Measurements from ENCODE around the gene GBE1. TPM values are rescaled to one million over a fixed set of nuclear protein-coding genes. Genes with fewer than 3 reads are reported as not detected.

The GBE1 gene
- 148 and 184 TPM in 2 replicates for total RNA-seq

DNA sequence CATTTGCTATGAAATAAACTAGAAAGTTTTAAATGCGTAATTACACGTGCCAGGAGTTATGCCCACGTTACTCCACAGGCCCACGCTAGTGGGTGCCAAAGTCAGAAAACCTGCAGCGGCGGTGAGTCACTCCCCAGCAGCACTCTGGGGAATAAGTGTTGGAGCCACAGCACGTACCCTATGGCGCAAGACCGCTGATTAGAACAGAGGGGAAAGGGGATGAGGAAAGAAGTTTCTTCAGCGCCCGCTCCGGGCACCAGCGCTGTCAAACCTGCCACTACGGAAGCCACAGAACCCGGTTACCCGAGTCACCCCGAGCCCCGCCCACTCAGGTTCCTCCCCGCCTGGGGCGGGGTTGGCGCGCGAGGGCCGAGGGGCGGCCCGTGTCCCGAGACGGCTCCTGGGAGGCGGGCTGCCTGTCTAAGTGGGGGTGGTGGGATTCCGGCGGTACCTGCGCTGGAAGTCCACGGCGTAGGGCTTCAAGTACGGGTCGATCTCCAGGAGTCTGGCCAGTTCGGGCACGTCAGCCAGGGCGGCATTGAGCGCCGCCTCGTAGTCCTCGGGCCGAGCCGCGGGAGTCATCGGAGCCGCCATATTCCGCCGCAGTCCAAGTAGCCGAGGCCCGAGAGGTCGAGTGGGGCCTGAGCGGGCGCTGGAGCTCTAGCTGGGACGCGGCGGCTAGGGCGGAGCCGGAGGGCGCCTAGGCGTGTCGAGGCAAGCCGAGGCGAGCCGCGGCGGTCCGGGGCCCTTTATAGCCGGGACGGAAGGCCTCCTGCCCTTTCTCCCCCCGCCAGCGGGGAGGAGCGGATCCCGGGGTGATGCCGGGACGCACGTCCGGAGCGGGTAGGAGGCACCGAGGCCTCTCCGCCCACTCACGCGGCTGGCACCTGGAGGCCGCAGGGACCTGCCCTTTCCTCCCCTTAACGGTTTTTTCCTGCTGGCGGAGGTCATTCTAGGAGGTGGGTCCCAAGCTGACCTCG is at the start of gene GBE1:
TSS of gene GBE1 (minus strand) at position 722 of the 980 bp plus-strand sequence. CDS start at position 594, 128 bp downstream.
- peaks cover 23% of the 10 kb centered on the region for H3K36me3 ChIP-seq (ENCODE audit: insufficient read depth, low read length)
- H3K79me2 ChIP-seq (ENCODE audit: insufficient read depth, low read length), result peaks cover 52% of the 10 kb centered on the region
- peak within 1 kb of the TSS; percentile 90 for H2AFZ ChIP-seq (ENCODE audit: low read length)
- no peaks in the 10 kb centered on the region for H4K20me1 ChIP-seq (ENCODE audit: insufficient read depth, low read length)
- H3K4me1 ChIP-seq (ENCODE audit: insufficient read depth, low read length), result peaks cover 28% of the 10 kb centered on the region
- peak within 1 kb of the TSS; percentile 98 for H3K4me2 ChIP-seq (ENCODE audit: insufficient read depth, low read length)
- peak within 1 kb of the TSS; percentile 97 for H3K27ac ChIP-seq (ENCODE audit: low read depth, low read length)
- peak within 1 kb of the TSS; percentile 86 for H3K4me3 ChIP-seq (ENCODE audit: insufficient read depth, low read length)
- TF ChIP-seq, protein P1, sequence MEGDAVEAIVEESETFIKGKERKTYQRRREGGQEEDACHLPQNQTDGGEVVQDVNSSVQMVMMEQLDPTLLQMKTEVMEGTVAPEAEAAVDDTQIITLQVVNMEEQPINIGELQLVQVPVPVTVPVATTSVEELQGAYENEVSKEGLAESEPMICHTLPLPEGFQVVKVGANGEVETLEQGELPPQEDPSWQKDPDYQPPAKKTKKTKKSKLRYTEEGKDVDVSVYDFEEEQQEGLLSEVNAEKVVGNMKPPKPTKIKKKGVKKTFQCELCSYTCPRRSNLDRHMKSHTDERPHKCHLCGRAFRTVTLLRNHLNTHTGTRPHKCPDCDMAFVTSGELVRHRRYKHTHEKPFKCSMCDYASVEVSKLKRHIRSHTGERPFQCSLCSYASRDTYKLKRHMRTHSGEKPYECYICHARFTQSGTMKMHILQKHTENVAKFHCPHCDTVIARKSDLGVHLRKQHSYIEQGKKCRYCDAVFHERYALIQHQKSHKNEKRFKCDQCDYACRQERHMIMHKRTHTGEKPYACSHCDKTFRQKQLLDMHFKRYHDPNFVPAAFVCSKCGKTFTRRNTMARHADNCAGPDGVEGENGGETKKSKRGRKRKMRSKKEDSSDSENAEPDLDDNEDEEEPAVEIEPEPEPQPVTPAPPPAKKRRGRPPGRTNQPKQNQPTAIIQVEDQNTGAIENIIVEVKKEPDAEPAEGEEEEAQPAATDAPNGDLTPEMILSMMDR (IDR thresholded peaks at IDR 0.05; ENCODE audit: extremely low read depth, low read depth, low read length), result peak; percentile 45
- DNase-seq (ENCODE audit: insufficient read length, low spot score, missing footprints), result peak; percentile 97
- H3K27me3 ChIP-seq (ENCODE audit: insufficient read depth, low read length), result no peaks in the 10 kb centered on the region
- H3K9me3 ChIP-seq (ENCODE audit: low read depth, low read length), result no peaks in the 10 kb centered on the region

DNA sequence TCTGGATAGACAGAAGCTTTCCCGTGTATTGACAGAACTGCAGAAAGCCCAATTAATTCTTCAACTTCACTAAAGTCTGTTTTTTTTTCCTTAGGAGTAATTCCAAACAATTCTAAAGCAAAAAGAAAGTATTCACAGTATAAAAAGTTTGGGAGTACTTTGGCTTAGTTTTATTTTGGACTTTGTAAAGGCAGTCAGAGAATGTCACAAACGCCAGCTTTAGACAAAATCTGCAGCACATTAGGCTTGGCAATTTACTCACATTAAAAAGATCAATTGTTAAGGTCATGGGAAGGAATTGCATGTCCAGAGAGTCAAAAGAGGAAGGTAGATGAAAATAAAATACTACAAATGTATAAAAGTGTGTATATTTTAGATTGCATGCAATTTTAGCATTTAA is 47.5 kb upstream of the GBE1 start:
- Histone ChIP-seq H2AFZ (ENCODE audit: low read length) (no peak overlapping the region), H3K4me1 (ENCODE audit: insufficient read depth, low read length) (no peaks in the 10 kb centered on the region), H3K27ac (ENCODE audit: low read depth, low read length) (no peak overlapping the region), H3K27me3 (ENCODE audit: insufficient read depth, low read length) (peaks cover 4% of the 10 kb centered on the region), H3K79me2 (ENCODE audit: insufficient read depth, low read length) (no peaks in the 10 kb centered on the region), H3K9me3 (ENCODE audit: low read depth, low read length) (no peaks in the 10 kb centered on the region), H3K36me3 (ENCODE audit: insufficient read depth, low read length) (no peaks in the 10 kb centered on the region), H3K4me3 (ENCODE audit: insufficient read depth, low read length) (no peak overlapping the region), H3K4me2 (ENCODE audit: insufficient read depth, low read length) (no peak overlapping the region), H4K20me1 (ENCODE audit: insufficient read depth, low read length) (no peaks in the 10 kb centered on the region)
- DNase-seq (ENCODE audit: insufficient read length, low spot score, missing footprints), result no peak
- TF ChIP-seq, protein P1 (IDR thresholded peaks at IDR 0.05; ENCODE audit: extremely low read depth, low read depth, low read length), result no peak

DNA sequence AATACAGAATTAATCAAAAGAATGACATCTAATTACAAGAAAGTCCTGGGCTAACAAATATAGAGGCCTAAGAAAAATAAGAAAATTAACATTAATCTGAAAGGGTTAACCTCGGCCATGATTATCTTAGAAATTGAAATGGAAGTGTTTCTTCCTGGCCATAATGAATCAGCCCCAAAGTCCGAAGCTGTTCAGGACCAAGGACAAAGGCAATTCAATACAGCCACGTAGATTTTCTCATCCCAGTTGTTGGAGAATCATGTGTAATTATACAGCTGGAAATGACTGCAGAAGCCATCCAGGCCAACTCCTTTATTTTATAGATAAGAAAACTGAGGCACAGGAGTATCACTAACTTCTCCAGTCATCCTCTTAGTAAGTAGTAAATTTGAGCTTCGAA is 38.0 kb upstream of the GBE1 start:
- Histone ChIP-seq H3K4me2 (ENCODE audit: insufficient read depth, low read length) (no peak overlapping the region), H3K4me1 (ENCODE audit: insufficient read depth, low read length) (no peaks in the 10 kb centered on the region), H3K4me3 (ENCODE audit: insufficient read depth, low read length) (no peak overlapping the region), H3K27me3 (ENCODE audit: insufficient read depth, low read length) (no peaks in the 10 kb centered on the region), H3K9me3 (ENCODE audit: low read depth, low read length) (no peaks in the 10 kb centered on the region), H3K27ac (ENCODE audit: low read depth, low read length) (no peak overlapping the region), H4K20me1 (ENCODE audit: insufficient read depth, low read length) (no peaks in the 10 kb centered on the region), H2AFZ (ENCODE audit: low read length) (no peak overlapping the region), H3K36me3 (ENCODE audit: insufficient read depth, low read length) (no peaks in the 10 kb centered on the region), H3K79me2 (ENCODE audit: insufficient read depth, low read length) (no peaks in the 10 kb centered on the region)
- TF ChIP-seq, protein P1 (IDR thresholded peaks at IDR 0.05; ENCODE audit: extremely low read depth, low read depth, low read length), result no peak
- no peak for DNase-seq (ENCODE audit: insufficient read length, low spot score, missing footprints)

DNA sequence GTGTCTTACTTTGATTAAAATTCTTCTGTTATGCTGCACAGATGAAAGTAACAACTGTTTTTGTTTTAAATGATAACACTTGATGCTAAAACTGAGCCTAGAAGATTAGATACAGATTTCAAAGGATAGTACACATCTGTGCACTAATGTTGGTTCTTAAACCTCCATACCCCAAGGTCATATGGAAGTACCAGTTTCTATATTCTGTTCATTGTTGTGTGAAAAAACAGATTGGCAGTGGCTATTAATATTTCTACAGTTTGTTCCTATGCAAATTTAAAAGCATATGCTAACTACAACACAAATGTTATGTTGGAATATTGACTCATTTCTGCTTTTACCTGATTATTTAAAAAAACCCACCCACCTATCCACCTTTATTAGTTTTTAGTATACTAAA is 32.0 kb upstream of the GBE1 start:
- H3K27ac ChIP-seq (ENCODE audit: low read depth, low read length), result no peak overlapping the region
- no peak overlapping the region for H3K4me2 ChIP-seq (ENCODE audit: insufficient read depth, low read length)
- H3K4me3 ChIP-seq (ENCODE audit: insufficient read depth, low read length), result no peak overlapping the region
- H4K20me1 ChIP-seq (ENCODE audit: insufficient read depth, low read length), result no peaks in the 10 kb centered on the region
- DNase-seq (ENCODE audit: insufficient read length, low spot score, missing footprints), result no peak
- H3K9me3 ChIP-seq (ENCODE audit: low read depth, low read length), result no peaks in the 10 kb centered on the region
- TF ChIP-seq, protein P1 (IDR thresholded peaks at IDR 0.05; ENCODE audit: extremely low read depth, low read depth, low read length), result no peak
- no peak overlapping the region for H2AFZ ChIP-seq (ENCODE audit: low read length)
- peaks cover 2% of the 10 kb centered on the region for H3K27me3 ChIP-seq (ENCODE audit: insufficient read depth, low read length)
- no peaks in the 10 kb centered on the region for H3K36me3 ChIP-seq (ENCODE audit: insufficient read depth, low read length)
- H3K4me1 ChIP-seq (ENCODE audit: insufficient read depth, low read length), result no peaks in the 10 kb centered on the region
- no peaks in the 10 kb centered on the region for H3K79me2 ChIP-seq (ENCODE audit: insufficient read depth, low read length)
